GM18517 (cell line): ENCODE results near the gene SSBP2.
A peak's percentile ranks its signal among the peaks of the same experiment; 100 is the strongest.
"Not testable (repeated sequence)": the region's sequence is repeated elsewhere in the genome, so short reads cannot be mapped to it uniquely, and the experiment has no call there.

ENCODE experiments used
- ATAC-seq: cut with Tn5 transposase; IDR thresholded peaks from one replicate; pipeline ENCODE4 v1.9.1; 2021; ENCODE audit warnings: mild to moderate bottlenecking, moderate library complexity; ENCODE audit not compliant: unreplicated experiment

The SSBP2 gene

GRCh38 chr5:81679885-81680284 is 71.0 kb downstream of the SSBP2 start:
- no peak for ATAC-seq

GRCh38 chr5:81675420-81675819 is 75.5 kb downstream of the SSBP2 start:
- no peak for ATAC-seq

GRCh38 chr5:81665795-81666194 is 85.1 kb downstream of the SSBP2 start:
- ATAC-seq, result no peak

GRCh38 chr5:81660624-81661023 is 90.3 kb downstream of the SSBP2 start:
- ATAC-seq, result not testable (repeated sequence)

GRCh38 chr5:81657386-81657785 is 93.5 kb downstream of the SSBP2 start:
- no peak for ATAC-seq

- no peak for ATAC-seq
Observed at GRCh38 chr5:81656783-81657182, 94.1 kb downstream of the SSBP2 start.

- no peak for ATAC-seq
Observed at GRCh38 chr5:81650987-81651386, 99.9 kb downstream of the SSBP2 start.

GRCh38 chr5:81646469-81646995 is 104.4 kb downstream of the SSBP2 start:
- ATAC-seq, result no peak

GRCh38 chr5:81642210-81642609 is 108.7 kb downstream of the SSBP2 start:
- no peak for ATAC-seq

- no peak for ATAC-seq
Observed at GRCh38 chr5:81639556-81639955, 111.3 kb downstream of the SSBP2 start.

- ATAC-seq, result no peak
Observed at GRCh38 chr5:81638471-81638870, 112.4 kb downstream of the SSBP2 start.

- ATAC-seq, result no peak
Observed at GRCh38 chr5:81633891-81634290, 117.0 kb downstream of the SSBP2 start.

GRCh38 chr5:81633471-81633870 is 117.4 kb downstream of the SSBP2 start:
- ATAC-seq, result no peak

- ATAC-seq, result no peak
Observed at GRCh38 chr5:81632679-81633078, 118.2 kb downstream of the SSBP2 start.

- no peak for ATAC-seq
Observed at GRCh38 chr5:81631621-81632020, 119.3 kb downstream of the SSBP2 start.

GRCh38 chr5:81631124-81631523 is 119.8 kb downstream of the SSBP2 start:
- peak; percentile 74 for ATAC-seq

GRCh38 chr5:81630684-81631083 is 120.2 kb downstream of the SSBP2 start:
- no peak for ATAC-seq

GRCh38 chr5:81629986-81630385 is 120.9 kb downstream of the SSBP2 start:
- no peak for ATAC-seq

GRCh38 chr5:81628061-81628460 is 122.8 kb downstream of the SSBP2 start:
- not testable (repeated sequence) for ATAC-seq

- ATAC-seq, result no peak
Observed at GRCh38 chr5:81626524-81626923, 124.4 kb downstream of the SSBP2 start.

GRCh38 chr5:81609810-81610375 is 141.0 kb downstream of the SSBP2 start:
- no peak for ATAC-seq

GRCh38 chr5:81608976-81609375 is 141.9 kb downstream of the SSBP2 start:
- ATAC-seq, result no peak

- ATAC-seq, result no peak
Observed at GRCh38 chr5:81607693-81608092, 143.2 kb downstream of the SSBP2 start.
